ENCODE data around the gene FNTB. TPM values are rescaled to one million over a fixed set of nuclear protein-coding genes. Genes with fewer than 3 reads are reported as not detected.

The FNTB gene
- total RNA-seq, 1 donor from 2014 or later: 22.4 TPM

DNA sequence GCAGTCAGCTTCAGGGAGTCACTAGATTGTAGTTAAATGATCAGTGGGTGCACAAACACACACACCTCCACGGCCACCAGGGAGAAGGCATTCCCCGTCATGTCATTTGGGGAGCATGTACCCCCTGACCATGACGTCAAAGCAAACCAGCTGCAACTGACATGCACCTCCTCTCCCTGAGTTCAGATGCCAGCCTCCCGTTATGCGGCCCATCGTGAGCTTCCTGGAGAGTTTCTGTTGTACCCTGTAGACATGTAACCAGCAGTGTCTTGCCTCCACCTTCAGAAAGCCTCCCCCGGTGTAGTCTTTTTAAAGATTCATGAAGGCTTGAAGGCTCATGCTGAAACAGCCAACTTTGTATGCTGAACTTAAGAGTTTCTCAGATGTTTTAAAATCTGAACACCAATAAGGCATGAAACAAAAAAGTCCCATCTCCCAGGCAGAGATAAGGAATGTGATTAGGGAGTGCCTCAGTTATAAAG lies 54.8 kb downstream of the FNTB start:
- H3K27ac Mint-ChIP-seq: no peak overlapping the region
- no peak for DNase-seq (ENCODE audit: low spot score, unreplicated experiment)
- no peaks in the 10 kb centered on the region for H3K27me3 Mint-ChIP-seq
- H3K4me1 Mint-ChIP-seq (ENCODE audit: low read depth): no peaks in the 10 kb centered on the region
- H3K4me3 Mint-ChIP-seq (ENCODE audit: low read depth): no peak overlapping the region
- no peaks in the 10 kb centered on the region for H3K9me3 Mint-ChIP-seq (ENCODE audit: low read depth)
- peaks cover 13% of the 10 kb centered on the region for H3K36me3 Mint-ChIP-seq (ENCODE audit: insufficient read depth)
- TF ChIP-seq, protein P1, sequence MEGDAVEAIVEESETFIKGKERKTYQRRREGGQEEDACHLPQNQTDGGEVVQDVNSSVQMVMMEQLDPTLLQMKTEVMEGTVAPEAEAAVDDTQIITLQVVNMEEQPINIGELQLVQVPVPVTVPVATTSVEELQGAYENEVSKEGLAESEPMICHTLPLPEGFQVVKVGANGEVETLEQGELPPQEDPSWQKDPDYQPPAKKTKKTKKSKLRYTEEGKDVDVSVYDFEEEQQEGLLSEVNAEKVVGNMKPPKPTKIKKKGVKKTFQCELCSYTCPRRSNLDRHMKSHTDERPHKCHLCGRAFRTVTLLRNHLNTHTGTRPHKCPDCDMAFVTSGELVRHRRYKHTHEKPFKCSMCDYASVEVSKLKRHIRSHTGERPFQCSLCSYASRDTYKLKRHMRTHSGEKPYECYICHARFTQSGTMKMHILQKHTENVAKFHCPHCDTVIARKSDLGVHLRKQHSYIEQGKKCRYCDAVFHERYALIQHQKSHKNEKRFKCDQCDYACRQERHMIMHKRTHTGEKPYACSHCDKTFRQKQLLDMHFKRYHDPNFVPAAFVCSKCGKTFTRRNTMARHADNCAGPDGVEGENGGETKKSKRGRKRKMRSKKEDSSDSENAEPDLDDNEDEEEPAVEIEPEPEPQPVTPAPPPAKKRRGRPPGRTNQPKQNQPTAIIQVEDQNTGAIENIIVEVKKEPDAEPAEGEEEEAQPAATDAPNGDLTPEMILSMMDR (IDR thresholded peaks at IDR 0.05; ENCODE audit: unreplicated experiment): no peak

DNA sequence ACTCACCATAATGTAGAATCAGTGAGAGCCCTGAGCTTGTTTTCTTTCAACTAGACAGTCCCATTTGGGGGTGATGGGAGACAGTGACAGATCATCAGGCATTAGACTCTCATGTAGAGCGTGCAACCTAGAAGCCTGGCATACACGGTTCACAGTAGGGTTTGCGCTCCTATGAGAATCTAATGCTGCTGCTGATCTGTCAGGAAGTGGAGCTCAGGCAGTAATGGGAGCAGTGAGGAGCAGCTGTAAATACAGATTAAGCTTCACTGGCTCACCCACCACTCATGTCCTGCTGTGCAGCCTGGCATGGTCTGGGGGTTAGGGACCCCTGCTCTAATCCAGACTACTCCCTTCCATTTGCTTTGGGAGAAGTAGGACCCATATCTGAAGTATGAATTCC lies 55.6 kb downstream of the FNTB start:
- no peak for DNase-seq (ENCODE audit: low spot score, unreplicated experiment)
- H3K9me3 Mint-ChIP-seq (ENCODE audit: low read depth): no peaks in the 10 kb centered on the region

DNA sequence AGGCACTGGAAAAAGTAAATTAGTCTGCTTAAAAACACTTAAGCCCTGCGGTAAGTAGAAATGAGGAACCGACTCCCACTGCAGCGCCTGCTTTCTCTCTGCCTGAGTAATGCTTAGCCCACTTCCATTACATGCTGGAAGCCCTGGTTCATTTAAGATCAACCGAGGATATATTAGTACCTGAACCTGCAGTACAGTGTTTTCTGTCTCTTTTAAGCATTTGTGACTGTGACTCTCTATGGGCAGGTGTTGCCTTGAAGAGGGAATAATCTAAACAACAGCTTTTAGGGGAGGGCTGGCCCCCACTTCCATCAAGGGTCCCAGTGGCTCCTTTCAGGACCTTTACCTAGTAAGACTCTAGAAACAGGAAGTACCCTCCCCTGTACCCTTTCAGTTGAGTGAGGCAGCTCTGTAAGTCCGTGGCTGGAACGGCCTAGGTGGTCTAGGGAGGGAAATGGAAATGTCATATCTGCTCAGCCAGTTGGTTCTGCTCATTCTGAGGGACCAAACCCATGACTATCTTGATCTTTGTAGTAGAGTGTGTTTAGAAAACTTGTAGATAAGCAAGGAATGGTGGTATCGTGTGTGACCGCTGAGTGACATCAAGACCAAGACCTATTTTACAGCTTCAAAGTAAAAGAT lies 56.2 kb downstream of the FNTB start:
- DNase-seq (ENCODE audit: low spot score, unreplicated experiment): no peak
- H3K9me3 Mint-ChIP-seq (ENCODE audit: low read depth): no peaks in the 10 kb centered on the region

More for the DNA sequence above, 55.6 kb downstream of the FNTB start:
- TF ChIP-seq, protein P1 (IDR thresholded peaks at IDR 0.05; ENCODE audit: unreplicated experiment): no peak
- no peak overlapping the region for H3K27ac Mint-ChIP-seq
- H3K27me3 Mint-ChIP-seq: no peaks in the 10 kb centered on the region
- no peaks in the 10 kb centered on the region for H3K4me1 Mint-ChIP-seq (ENCODE audit: low read depth)
- H3K4me3 Mint-ChIP-seq (ENCODE audit: low read depth): no peak overlapping the region
- peaks cover 12% of the 10 kb centered on the region for H3K36me3 Mint-ChIP-seq (ENCODE audit: insufficient read depth)

DNA sequence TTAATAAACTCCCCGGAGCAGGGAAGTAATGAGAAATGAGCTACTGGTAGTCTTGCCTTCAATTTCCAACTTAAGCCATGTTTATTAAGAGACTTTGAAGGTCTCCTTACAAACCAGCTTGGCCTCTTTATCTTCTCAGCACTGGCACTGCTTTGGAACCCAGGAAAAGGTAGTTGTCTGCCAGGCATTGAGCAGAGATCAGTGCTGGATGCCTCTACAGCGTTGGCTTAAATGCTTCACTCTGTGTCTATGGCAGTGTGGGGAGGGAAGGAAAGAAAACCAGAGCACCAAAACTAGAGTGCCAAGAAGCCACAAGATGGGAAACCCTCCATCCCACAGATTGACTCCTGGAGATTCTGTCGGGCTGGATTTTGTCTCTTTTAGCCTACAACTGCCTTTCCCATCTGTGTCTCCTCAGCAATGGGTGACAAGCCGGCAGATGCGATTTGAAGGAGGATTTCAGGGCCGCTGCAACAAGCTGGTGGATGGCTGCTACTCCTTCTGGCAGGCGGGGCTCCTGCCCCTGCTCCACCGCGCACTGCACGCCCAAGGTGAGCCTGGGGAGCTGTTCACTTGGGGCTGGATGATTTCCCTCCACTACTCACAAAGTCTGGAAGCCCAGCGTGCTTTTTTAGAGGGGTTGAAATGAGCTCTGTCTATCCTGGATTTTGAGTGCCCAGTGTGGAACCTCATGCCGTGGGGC lies 57.3 kb downstream of the FNTB start:
- Mint-ChIP-seq H3K27ac (no peak overlapping the region), H3K4me1 (ENCODE audit: low read depth) (no peaks in the 10 kb centered on the region), H3K36me3 (ENCODE audit: insufficient read depth) (peaks cover 12% of the 10 kb centered on the region), H3K9me3 (ENCODE audit: low read depth) (no peaks in the 10 kb centered on the region), H3K4me3 (ENCODE audit: low read depth) (no peak overlapping the region), H3K27me3 (no peaks in the 10 kb centered on the region)
- no peak for DNase-seq (ENCODE audit: low spot score, unreplicated experiment)
- TF ChIP-seq, protein P1 (IDR thresholded peaks at IDR 0.05; ENCODE audit: unreplicated experiment): no peak

More for the DNA sequence above, 56.2 kb downstream of the FNTB start:
- Mint-ChIP-seq H3K36me3 (ENCODE audit: insufficient read depth) (peaks cover 14% of the 10 kb centered on the region), H3K4me1 (ENCODE audit: low read depth) (no peaks in the 10 kb centered on the region), H3K27me3 (no peaks in the 10 kb centered on the region), H3K27ac (no peak overlapping the region), H3K4me3 (ENCODE audit: low read depth) (no peak overlapping the region)
- TF ChIP-seq, protein P1 (IDR thresholded peaks at IDR 0.05; ENCODE audit: unreplicated experiment): no peak

DNA sequence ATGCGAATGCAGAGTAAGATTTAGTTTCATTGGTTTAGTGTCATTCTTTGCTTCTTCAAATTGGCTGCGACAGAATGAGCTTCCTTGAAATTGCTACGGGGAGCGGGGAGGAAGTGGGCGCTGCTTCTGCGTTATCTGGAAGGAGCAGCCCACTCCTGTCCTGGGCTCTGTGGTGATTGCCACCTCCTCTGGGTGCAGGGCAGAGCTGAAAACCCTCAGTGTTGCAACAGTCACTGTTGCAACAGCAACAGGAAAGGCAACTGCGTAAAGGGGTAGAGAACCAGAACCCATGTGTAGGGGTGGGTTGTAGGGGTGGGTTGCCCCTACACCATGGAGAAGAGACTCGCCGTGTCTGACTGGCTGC lies 57.9 kb downstream of the FNTB start:
- Mint-ChIP-seq H3K27me3 (no peaks in the 10 kb centered on the region), H3K4me1 (ENCODE audit: low read depth) (no peaks in the 10 kb centered on the region), H3K27ac (no peak overlapping the region), H3K4me3 (ENCODE audit: low read depth) (no peak overlapping the region), H3K36me3 (ENCODE audit: insufficient read depth) (peaks cover 12% of the 10 kb centered on the region), H3K9me3 (ENCODE audit: low read depth) (no peaks in the 10 kb centered on the region)
- DNase-seq (ENCODE audit: low spot score, unreplicated experiment): no peak
- TF ChIP-seq, protein P1 (IDR thresholded peaks at IDR 0.05; ENCODE audit: unreplicated experiment): no peak
